Hematopoietic multipotent progenitor cell treated with erythropoietin and hydrocortisone succinate and interleukin-3 and kit ligand, for 4 days (in vitro differentiated cells): ENCODE measurements around the gene GNAI3.

Experiments
- DNase-seq: peaks from one replicate; pipeline ENCODE4 v3.0.0-alpha.2; 2015

The GNAI3 gene

GRCh38 chr1:109527098-109527811 lies 21.2 kb upstream of the GNAI3 start:
- DNase-seq = no peak

- no peak for DNase-seq
Measured at GRCh38 chr1:109527846-109528695, 20.3 kb upstream of the GNAI3 start.

DNA sequence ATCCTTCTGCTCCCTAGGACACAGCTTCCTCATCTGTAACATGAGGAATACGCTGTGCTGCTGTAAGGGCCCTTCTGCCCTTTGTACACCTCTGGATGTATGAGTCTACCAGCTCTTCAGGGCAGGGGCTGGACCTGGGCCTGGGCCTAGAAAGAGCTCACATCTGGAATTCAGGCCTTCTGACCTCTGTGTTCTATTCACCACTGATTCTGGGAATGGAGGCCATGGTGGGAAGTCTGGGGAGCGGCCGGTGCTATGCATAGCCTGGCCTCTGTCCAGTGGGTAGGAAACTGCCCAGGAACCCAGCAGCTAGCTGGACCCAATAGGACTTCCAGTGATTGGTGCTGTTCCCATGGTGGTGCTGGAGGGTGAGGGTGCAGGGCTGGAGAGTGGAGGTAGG lies 19.7 kb upstream of the GNAI3 start:
- no peak for DNase-seq

DNA sequence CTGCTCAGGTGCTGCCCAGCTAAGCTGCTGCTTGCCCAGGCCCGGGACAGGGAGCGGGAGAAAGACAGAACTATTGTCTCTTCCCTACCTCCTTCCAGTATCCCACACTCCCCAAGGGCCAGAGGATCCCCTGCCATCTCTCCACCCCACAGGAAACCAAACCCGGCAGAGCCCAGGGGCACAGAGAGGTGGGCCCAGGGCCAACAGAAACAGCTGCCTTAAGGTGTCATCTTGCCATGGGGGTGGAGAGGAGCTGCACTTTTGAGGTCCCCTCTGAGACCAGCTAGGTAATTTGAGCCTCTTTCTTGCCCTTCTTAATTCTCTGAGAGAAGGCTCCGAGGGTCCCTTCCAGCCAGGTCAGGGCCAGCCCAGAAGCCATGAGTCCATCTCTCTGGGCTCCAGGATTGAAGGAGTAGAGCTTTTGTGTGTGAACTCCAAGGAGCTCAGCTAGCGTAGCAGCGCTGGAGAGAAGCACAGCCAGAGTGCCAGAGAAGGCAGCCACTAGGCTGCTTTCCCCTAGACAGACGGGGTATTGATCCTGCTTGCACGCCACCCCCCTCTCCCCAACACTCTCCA lies 18.4 kb upstream of the GNAI3 start:
- no peak for DNase-seq

DNA sequence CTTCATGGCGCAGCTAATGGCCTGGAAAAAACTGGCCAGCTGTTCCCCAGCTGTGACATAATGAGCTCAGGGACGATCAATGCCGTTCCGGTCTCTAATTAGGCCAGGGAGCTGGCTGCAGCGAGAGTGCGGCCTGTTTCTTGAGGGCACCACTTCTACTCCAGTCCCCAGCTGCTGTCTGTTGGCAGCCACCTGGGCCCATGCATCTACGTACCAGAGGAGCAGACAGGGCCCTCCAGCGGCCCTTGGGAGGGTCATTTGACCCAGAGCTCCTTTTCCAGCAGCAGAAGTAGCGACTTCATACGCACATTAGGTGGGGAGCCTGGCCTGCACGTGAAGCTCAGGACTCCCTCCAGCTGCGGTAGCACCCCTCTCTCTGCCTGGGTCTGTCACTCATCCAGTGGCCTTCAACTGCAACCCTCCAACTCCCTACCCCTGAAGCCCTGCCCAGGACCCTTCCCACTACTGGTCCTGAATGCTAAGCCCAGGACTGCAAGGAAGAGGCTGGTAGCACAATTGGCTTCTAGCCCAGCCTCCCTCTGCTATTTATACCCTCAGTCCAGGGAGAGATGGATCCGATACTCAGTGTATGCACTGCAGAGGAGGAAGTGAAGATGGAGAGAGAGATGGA lies 17.8 kb upstream of the GNAI3 start:
- DNase-seq = no peak

- DNase-seq = no peak
Measured at GRCh38 chr1:109531380-109531779, 17.0 kb upstream of the GNAI3 start.

GRCh38 chr1:109531826-109532364 lies 16.5 kb upstream of the GNAI3 start:
- DNase-seq = no peak

DNA sequence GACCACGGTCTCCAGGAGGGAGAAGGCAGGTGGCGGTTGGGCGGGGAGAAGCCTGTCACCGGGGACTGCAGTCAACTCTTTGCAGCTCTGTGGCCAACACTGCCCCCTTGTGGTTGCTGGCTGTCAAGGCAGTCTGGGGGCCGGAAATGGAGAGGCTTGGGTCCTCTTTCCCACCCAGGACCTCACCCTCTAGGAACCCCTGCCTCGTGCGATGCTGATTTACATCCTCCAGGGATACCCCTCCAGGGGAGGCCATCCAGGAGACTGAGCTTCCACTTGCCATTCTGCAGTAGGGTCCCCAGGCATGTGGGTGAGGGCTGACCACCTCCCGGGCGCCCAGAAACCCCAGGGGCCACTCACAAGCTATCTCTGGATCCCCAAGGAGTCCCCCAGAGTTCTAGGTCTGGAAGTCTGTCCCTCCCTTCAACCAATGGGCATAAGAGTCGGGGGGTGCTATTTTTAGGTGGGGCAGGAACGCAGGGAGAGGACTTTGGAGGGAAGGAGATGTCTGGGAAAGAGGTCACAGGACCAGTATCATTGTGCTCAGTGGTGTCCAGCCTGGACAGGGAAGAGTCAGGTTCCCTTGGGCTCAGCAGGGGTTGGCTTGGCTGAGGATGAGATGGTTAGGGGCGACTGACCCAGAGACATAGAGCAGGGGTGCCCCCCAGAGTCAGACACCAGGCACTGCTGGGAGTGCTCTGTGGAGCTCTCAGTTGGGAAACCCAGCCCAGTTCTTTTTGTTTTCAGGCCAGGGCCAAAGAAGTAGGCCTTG lies 15.9 kb upstream of the GNAI3 start:
- DNase-seq = peak; percentile 89

GRCh38 chr1:109534307-109534858 lies 14.0 kb upstream of the GNAI3 start:
- DNase-seq = no peak

DNA sequence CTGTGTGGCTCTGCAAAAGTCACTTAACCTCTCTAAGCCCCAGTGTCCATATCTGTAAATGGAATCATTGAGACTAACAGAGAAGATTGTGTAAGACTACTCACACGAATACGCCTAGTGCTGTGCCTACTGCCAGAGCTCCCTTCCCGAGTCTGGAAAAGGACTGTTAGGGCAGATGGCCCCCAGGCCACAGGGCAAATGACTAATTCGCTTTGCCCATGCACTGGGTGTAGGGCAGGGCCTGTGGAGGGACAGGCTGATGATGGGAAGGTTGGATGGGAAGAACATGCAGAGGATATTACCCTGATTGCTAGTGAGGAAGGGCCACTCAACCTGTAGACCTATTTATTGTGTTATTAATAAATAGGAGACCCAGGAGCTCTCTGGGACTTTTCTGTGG lies 12.9 kb upstream of the GNAI3 start:
- DNase-seq = no peak

- no peak for DNase-seq
Measured at GRCh38 chr1:109535971-109536491, 12.4 kb upstream of the GNAI3 start.

DNA sequence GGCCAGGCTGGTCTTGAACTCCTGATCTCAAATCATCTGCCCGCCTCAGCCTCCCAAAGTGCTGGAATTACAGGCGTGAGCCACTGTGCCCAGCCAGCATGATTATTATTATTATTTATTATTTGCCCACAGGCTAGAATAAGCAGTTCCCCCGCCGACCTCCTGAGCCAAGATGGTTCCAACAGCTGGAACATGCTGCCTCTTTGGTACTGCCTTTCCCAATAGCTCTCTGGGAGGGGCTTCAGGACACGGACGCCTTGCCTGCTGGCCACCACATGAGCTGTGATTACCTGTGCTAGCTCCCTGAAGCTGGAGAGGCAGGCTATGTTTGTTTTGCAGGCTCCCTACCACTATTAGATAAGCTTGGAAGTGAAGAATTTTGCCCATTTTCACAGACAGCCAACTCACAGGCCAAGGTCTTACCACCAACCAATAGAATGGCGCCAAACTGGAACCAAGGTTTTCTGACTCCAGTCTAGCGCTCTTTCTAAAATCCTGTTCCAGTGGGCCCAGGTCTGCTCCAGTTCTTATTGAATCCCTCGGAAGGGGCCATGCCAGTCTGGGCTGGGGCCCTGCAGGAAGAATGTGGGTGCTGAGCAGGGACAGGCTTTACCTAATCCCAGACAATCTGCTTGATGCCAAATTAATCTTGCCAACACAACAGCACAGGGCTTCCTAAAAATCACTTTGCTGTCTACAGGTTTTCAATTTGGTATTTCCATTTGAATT lies 10.8 kb upstream of the GNAI3 start:
- no peak for DNase-seq

DNA sequence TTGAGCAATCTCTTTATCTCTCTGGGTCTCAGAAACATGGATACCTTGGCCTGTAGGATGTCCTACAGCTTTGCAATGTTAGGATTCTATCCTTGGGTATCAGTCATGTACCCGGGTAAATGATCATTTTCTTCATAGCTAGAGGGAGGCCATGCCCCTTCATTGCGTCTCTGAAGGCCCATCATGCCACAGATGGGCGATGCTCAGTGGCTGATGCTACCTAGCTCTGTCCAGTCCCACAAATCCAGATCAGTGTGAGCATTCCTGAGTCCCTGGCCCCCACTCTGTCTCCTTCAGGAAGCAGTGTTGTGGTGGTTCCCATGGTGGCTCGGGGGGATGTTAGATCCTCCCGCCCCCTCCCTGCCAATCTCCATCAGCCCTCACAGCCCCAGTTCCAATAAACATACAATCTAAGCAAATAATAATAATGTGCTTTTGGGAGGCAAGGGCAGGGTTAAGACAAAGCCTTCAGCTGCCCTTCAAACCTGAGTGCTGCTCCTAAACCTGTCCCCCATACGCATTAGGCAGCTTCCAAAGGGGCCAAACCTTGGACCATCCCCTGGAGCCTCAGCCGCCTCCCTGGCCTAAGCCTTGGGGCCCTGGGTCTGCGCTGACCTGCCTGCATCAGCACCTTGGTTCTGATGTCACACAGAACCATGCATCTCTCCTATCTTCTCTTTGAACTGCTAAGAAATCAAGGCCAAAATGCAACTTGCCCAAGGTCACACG lies 9.4 kb upstream of the GNAI3 start:
- no peak for DNase-seq

GRCh38 chr1:109539676-109540075 lies 8.7 kb upstream of the GNAI3 start, which contains the start of gene GPR61:
GPR61 (plus strand) TSS chr1:109539872; CDS start chr1:109543023, 3,151 bp downstream.
- no peak for DNase-seq

GRCh38 chr1:109541102-109541501 lies 7.3 kb upstream of the GNAI3 start:
- no peak for DNase-seq

GRCh38 chr1:109542657-109543056 lies 5.8 kb upstream of the GNAI3 start:
- no peak for DNase-seq

GRCh38 chr1:109543283-109543987 lies 5.0 kb upstream of the GNAI3 start:
- DNase-seq = no peak

- no peak for DNase-seq
Measured at GRCh38 chr1:109543988-109544735, 4.3 kb upstream of the GNAI3 start.
